SH-SY5Y (cell line): ENCODE data around the gene SLC18A3.

Source experiments
- GATA2 ChIP-seq: IDR thresholded peaks from 2 replicates; pipeline ENCODE4 v1.6.1; 2011; ENCODE audit warnings: mild to moderate bottlenecking, low read depth, low read length
- GATA3 ChIP-seq: IDR thresholded peaks from 2 replicates; pipeline ENCODE4 v1.6.1; 2011; ENCODE audit warnings: low read depth, mild to moderate bottlenecking, low read length, moderate library complexity

DNA sequence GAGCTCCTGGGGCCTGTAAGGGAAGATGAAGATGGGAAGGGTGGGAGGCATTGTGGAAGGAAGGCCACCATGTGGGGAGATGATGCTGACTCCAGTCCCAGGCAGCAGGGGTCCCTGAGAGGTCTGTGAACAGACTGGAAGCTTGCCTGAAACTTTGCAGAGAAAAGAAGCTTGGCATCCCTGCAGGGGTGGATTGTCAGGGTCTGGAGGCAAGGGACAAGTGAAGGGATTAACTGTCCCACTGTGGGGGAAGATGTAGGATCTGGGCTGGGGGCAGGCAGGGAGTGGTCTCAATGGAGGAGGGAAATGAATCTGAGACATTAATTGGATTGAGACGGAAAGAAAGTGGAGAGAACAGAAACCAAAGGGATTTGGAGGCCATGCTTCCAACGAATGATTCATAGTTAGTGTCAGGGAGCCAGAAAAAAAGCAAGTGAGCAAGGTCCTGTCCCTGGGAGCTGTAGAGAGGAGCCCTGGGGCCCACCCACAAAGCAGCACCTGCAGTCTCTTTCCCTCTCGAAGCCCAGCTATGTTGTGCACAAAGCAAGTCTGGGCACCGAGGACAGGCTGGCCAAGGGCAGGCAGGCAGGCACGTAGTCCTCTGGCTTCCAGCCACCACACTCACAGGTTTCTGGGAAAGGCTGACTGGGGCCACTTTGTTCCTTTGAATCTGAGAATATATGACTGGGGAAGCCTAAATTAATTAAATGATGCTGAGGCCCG is 4.7 kb upstream of the SLC18A3 start:
- TF ChIP-seq GATA2 (no peak), GATA3 (no peak)
